Stimulated activated CD8-positive, alpha-beta memory T cell treated with anti-CD3 and anti-CD28 coated beads, Interleukin-4, amount 100 ng/mL, for 48 hours (primary cell): Measurements from ENCODE around the gene ZKSCAN4.
A peak's percentile ranks its signal among the peaks of the same experiment; 100 is the strongest.

Experiments
- DNase-seq: peaks from one replicate; pipeline ENCODE4 v3.0.0-alpha.2; 2020

The ZKSCAN4 gene

DNA sequence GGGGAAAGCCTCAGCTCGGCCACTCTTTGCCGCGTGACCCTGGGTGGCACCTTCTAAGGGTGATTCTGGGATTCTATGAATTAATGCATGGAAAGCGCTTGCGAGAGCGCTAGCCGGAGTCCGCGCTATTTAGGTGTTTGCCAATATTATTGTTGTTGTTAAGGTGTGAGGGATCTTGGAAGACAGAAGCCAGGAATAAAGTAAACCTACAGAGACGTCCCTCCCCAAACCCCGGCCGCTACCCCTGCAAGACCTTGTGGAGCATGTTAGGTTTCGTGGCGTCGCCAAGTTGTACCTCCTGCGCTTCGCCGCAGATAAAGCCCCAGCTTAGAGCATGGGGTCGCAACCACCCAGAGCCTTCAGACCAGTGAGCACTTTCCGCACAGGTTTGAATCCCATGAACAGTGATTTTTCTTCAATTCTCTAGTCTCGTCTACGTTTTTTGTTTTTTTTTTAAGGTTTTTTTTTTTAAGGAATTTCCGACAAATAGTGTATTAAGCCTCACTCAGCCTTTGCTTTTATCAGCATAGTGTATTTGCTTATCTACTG is 43.9 kb downstream of the ZKSCAN4 start:
- no peak for DNase-seq

DNA sequence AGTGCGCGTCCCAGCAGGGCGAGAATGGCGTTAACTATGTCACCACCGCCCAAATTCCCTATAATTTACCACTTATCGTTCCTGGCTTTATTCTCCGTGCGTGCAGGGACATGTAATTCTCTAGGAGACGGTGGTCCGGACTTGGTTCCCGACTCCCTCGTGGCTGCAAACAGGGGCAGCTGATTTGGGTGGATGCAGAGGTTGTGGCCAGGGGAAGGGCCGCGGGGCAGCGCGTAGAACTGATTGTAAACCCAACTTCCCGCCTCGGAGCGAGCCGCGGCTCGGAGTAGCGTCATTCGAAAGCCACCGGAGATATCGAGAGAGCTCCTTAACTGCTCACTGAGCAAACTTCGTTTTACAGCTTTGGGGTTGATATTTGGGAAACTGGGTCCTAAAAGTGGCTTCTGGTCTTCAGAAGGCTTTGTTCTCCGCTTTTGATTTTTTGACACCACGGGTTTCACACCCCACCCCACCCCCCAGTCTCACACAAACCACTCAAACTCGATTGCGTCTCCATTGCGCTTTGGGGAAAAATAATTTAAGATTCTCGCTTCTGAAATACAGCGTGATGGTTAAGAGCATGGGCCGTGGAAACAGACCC is 44.5 kb downstream of the ZKSCAN4 start:
- DNase-seq = peak; percentile 59

DNA sequence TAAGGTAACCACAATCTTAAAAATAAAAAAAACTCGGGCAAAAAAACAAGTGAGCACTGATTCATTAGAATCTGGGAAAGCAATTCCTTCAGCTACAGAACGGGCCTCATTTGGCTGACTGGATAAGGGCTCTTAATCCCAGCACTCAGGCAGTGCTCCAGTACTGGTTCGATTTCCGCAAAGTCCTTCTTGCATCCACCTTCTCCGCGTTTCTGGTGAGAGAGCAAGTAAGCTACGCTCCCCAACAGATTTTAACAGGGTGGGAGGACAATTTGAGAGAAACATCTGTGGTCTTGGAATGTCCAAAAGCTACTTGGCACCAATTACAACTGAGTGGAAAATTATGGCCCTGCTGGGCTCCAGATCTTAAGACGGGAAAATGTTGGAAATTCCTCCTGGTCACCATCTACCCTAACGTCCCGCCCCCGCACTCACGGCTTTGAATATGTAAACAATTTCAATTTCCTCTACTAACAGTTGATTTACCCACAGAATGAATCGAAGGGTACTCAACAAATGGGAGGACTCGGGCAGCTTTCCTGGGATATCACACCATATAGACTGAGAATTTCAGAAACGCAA is 45.0 kb downstream of the ZKSCAN4 start:
- DNase-seq = no peak

DNA sequence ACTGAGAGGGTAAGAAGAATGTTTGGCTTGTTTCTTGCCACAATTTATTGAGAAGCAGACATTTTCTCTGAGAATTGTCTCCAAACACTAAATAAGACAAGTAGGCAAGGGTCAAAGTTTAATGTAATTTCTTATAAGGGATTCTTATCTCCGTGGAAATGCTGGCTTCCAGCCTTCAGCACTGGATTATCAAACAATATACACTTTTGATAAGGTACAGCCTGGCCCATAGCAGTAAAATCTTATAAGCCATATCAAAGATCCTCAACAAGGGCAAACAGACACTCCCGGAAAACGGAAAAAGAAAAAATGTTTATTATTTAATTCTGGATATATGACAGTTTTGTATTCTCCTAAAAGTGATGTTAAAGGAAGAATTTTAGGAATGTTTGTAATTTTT is 45.5 kb downstream of the ZKSCAN4 start:
- no peak for DNase-seq

DNA sequence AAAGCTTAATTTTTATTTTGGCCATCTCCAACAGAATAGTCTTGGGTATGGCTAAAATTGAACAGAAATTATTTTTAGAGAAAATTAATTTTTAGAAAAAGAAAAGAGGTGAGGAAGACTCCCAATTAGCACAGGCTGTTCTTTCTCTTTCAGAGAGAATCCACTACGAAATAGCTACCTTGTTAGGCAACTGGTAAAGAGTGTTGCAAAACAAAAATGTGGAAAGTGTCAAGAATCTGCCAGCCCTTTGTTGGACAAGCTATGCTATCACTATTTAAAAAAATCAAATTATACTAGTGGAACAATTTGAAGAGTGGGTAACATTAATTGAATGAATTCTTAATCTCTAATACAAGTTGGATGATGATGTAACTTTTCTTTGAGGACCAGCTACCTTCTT is 46.2 kb downstream of the ZKSCAN4 start:
- DNase-seq = no peak

DNA sequence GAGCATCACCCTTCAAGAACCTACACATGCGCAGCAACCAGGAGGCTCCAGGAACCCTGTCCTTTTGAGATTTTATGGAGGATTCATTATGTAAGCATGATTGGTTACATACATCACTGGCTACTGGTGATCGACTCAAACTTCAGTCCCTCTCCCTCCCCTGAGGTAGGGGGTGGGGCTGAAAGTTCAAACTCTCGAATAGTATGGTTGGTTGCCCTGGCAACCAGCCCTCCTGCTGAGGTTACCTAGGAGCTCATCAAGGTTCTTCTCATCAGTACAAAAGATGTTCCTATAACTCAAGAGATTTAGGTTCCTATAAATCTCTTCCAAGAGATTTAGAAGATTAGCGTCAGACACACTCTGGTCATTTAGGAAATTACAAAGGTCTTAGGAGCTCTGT is 48.9 kb downstream of the ZKSCAN4 start:
- no peak for DNase-seq

DNA sequence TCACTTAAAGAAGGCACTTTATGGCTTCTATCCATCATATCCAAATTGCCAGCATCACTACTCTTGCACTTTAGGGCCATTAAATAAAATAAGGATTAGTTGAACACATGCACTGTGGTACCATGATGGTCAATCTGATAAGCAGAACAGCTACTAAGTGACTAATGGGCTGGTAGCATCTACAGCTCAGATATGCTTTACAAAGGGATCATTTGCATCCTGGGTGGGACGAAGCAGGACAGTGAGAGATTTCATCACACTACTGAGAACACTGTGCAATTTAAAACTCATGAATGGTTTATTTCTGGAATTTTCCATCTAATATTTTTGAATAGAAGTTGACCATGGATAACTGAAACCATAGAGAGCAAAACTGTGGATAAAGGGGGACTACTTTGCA is 52.0 kb downstream of the ZKSCAN4 start:
- DNase-seq = no peak
